HG02870 (cell line): Measurements from ENCODE around the gene VWA2.

Source experiments
- ATAC-seq: cut with Tn5 transposase; IDR thresholded peaks from one replicate; pipeline ENCODE4 v1.9.1; 2021; ENCODE audit warnings: mild to moderate bottlenecking, moderate library complexity; ENCODE audit not compliant: unreplicated experiment

Gene VWA2

GRCh38 chr10:114337510-114338462 lies 98.7 kb downstream of the VWA2 start:
- peak; percentile 64 for ATAC-seq

- ATAC-seq, result no peak
These were observed 101.8 kb downstream of the VWA2 start for GRCh38 chr10:114340816-114341215.
